Stimulated activated CD4-positive, alpha-beta T cell treated with anti-CD3 and anti-CD28 coated beads, TNF-alpha, amount 100 ng/mL, for 24 hours (primary cell): ENCODE data around the gene NEGR1.
"Not testable (repeated sequence)": the region's sequence is repeated elsewhere in the genome, so short reads cannot be mapped to it uniquely, and the experiment has no call there.

ENCODE experiments used
- DNase-seq, 3 experiments: peaks; one replicate each; pipeline ENCODE4 v3.0.0-alpha.2; 2020; ENCODE audit warnings: low read depth in 3 of 3

Gene NEGR1

GRCh38 chr1:71948561-71948960, 333.8 kb downstream of the NEGR1 start:
- DNase-seq, result no peak

GRCh38 chr1:71944006-71944405, 338.3 kb downstream of the NEGR1 start:
- DNase-seq, result no peak

GRCh38 chr1:71940261-71940660, 342.1 kb downstream of the NEGR1 start:
- DNase-seq, result no peak

- DNase-seq, result no peak
These were observed 351.8 kb downstream of the NEGR1 start for GRCh38 chr1:71930511-71930910.

GRCh38 chr1:71921935-71922559, 360.3 kb downstream of the NEGR1 start:
- no peak for DNase-seq

GRCh38 chr1:71921204-71921603, 361.1 kb downstream of the NEGR1 start:
- no peak for DNase-seq

GRCh38 chr1:71920556-71920955, 361.8 kb downstream of the NEGR1 start:
- no peak for DNase-seq

- DNase-seq, result no peak
These were observed 362.4 kb downstream of the NEGR1 start for GRCh38 chr1:71919811-71920509.

GRCh38 chr1:71918630-71919029, 363.7 kb downstream of the NEGR1 start:
- no peak for DNase-seq

- no peak for DNase-seq
These were observed 365.4 kb downstream of the NEGR1 start for GRCh38 chr1:71916894-71917293.

- no peak for DNase-seq
These were observed 367.7 kb downstream of the NEGR1 start for GRCh38 chr1:71914626-71915025.

GRCh38 chr1:71908871-71909390, 373.4 kb downstream of the NEGR1 start:
- no peak for DNase-seq

- DNase-seq, result no peak
These were observed 374.0 kb downstream of the NEGR1 start for GRCh38 chr1:71908303-71908702.

GRCh38 chr1:71899881-71900280, 382.5 kb downstream of the NEGR1 start:
- DNase-seq, result no peak

GRCh38 chr1:71888166-71888565, 394.2 kb downstream of the NEGR1 start:
- DNase-seq, result not testable (repeated sequence)

GRCh38 chr1:71885171-71885570, 397.2 kb downstream of the NEGR1 start:
- DNase-seq, result no peak

GRCh38 chr1:71882637-71883036, 399.7 kb downstream of the NEGR1 start:
- no peak for DNase-seq

- no peak for DNase-seq
These were observed 400.1 kb downstream of the NEGR1 start for GRCh38 chr1:71882226-71882625.

- no peak for DNase-seq
These were observed 400.7 kb downstream of the NEGR1 start for GRCh38 chr1:71881611-71882010.

GRCh38 chr1:71869326-71869725, 413.0 kb downstream of the NEGR1 start:
- DNase-seq, result no peak

GRCh38 chr1:71862756-71863155, 419.6 kb downstream of the NEGR1 start:
- no peak for DNase-seq

- no peak for DNase-seq
These were observed 421.3 kb downstream of the NEGR1 start for GRCh38 chr1:71861022-71861421.

- DNase-seq, result no peak
These were observed 422.5 kb downstream of the NEGR1 start for GRCh38 chr1:71859806-71860205.
